Retinal pigment epithelial cell (primary cell): ENCODE measurements around the gene SMIM45.

Experiments used
- DNase-seq: peaks from one replicate; pipeline ENCODE4 v3.0.0-alpha.2; 2010; ENCODE audit warnings: low read depth
- H3K4me3 ChIP-seq: 2 replicates; pipeline ENCODE4 v1.5.1; 2011; ENCODE audit warnings: mild to moderate bottlenecking, low read length, control low read depth, moderate library complexity
- TF ChIP-seq, protein P1 (sequence below): conservative IDR thresholded peaks from 2 replicates; pipeline ENCODE4 v1.5.1; 2011; ENCODE audit warnings: low read depth, low read length, control low read depth, inconsistent platforms

Gene SMIM45

DNA sequence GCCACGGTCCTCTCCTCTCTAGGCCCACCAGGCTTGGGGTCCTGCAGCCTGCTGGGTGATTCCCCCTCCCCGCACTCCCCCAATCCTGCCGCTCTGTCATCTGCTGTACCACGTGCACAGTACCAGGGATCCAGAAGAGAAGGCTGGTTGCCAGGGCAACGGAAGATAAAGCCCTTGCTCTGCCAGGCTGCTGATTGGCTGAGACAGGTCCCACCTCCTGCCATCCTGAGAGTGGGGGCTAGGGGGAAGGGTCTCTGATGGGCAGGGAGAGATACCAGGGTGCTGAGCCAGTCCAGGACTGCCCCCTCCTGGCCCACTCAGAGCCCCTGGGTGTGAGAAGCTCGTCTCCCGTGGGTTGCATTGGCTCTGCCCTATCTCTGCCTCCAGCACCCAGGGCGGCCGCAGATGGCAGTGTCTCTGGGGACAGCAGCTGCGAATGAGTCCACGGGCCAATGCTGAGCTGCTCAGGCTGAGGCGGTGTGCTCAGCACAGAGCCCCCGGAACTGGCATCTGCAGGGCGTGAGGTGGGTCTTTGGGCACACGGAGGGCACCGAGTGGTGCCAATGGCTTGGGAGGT, at the start of gene SMIM45:
Gene SMIM45, plus strand, starts transcription at position 253 of the 577 bp plus-strand sequence.
- TF ChIP-seq, protein P1, sequence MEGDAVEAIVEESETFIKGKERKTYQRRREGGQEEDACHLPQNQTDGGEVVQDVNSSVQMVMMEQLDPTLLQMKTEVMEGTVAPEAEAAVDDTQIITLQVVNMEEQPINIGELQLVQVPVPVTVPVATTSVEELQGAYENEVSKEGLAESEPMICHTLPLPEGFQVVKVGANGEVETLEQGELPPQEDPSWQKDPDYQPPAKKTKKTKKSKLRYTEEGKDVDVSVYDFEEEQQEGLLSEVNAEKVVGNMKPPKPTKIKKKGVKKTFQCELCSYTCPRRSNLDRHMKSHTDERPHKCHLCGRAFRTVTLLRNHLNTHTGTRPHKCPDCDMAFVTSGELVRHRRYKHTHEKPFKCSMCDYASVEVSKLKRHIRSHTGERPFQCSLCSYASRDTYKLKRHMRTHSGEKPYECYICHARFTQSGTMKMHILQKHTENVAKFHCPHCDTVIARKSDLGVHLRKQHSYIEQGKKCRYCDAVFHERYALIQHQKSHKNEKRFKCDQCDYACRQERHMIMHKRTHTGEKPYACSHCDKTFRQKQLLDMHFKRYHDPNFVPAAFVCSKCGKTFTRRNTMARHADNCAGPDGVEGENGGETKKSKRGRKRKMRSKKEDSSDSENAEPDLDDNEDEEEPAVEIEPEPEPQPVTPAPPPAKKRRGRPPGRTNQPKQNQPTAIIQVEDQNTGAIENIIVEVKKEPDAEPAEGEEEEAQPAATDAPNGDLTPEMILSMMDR = peak; percentile 6
- DNase-seq = no peak
- H3K4me3 ChIP-seq = no peak within 1 kb of the TSS

DNA sequence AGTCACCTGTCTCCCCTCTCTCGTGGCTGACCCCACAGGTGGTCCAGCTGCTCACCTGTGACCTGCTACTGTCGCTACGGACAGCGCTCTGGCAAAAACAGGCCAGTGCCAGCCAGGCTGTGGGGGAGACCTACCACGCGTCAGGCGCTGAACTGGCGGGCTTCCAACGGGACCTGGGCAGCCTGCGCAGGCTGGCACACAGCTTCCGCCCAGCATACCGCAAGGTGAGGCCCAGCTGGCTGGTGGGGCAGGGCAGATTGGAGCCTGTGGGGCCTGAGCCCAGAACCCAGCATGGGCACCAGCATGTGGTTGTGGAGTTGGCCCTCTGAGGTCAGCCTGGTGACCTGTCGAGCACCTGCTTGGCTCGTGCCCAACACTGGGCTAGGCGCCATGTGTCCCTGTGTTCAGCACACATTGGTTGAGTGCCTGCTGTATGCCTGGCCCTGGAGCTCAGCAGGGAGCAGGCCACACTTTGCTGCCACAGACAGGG, 49.0 kb upstream of the SMIM45 start:
- TF ChIP-seq, protein P1 = no peak
- DNase-seq = no peak
- H3K4me3 ChIP-seq = no peak overlapping the region

DNA sequence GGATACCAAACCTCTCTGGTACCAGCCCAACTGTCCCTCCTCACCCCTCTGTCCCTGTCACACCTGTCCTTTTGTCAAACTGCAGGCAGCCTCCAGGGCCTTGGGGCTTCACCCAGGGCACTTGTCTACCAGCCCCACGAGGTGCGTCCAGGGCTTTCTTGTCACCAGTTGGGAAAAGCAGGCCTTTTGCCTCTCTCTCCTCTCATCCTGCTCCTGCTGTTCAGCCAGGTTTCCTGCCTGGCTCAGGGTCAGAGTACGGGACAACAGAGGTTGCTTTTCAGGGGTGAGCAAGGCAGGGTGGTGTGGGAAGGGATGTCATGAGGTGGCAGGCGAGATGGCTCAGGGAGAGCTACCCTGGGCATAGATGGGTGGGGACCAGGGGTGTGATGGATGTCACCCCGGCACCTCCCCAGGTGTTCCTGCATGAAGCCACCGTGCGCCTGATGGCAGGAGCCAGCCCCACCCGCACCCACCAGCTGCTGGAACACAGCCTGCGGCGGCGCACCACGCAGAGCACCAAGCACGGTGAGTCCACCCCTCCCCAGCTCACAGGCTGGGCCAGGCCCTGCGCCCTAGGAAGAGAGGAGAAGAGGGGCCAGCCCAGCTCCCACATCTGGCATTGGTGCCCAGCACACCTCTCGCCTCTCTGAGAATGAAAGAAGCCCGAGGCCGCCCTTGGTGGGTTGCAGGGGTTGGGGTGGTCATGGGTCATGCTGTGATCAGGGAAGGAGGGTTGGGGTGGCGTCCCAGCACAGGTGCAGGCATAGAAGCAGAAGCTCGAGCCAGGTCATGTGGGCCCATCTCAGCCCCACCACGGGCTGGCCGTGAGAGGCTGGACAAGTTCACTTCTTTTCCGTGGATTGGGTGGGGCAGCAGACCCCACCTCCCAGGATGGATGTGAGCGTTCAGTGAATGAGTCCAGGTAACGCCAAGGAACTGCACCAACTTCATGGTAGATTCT, 47.2 kb upstream of the SMIM45 start:
- no peak for DNase-seq
- no peak overlapping the region for H3K4me3 ChIP-seq
- TF ChIP-seq, protein P1 = no peak

DNA sequence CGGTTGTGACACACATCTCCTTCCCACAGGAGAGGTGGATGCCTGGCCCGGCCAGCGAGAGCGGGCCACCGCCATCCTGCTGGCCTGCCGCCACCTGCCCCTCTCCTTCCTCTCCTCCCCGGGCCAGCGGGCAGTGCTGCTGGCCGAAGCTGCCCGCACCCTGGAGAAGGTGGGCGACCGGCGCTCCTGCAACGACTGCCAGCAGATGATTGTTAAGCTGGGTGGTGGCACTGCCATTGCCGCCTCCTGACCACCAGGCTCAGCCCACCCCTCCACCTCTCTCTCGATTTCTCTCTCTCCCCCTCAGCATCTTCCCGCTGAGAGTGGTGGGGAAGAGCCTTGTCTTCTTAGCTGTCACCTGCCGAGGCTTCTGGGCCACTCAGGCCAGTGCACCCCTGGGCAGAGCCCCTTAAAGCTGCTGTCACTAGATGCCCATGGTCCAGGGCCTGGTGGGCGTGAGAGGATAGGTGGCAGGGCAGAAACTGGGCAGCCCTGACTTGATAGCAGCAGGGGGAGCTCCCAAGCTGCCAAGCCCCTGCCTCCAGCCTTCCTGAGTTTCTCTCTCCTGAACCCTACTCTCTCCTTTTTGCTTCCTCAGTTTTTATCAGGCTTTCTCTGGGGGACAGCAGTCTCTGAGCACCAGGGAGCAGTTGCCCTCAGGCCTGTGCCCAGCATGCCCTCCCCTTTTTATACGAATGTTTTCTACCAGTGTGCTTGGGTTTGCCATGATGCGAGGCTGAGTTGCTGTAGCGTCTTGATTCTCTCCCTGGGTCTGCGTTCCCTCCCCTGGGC, 46.3 kb upstream of the SMIM45 start:
- TF ChIP-seq, protein P1 = no peak
- H3K4me3 ChIP-seq = no peak overlapping the region
- no peak for DNase-seq

DNA sequence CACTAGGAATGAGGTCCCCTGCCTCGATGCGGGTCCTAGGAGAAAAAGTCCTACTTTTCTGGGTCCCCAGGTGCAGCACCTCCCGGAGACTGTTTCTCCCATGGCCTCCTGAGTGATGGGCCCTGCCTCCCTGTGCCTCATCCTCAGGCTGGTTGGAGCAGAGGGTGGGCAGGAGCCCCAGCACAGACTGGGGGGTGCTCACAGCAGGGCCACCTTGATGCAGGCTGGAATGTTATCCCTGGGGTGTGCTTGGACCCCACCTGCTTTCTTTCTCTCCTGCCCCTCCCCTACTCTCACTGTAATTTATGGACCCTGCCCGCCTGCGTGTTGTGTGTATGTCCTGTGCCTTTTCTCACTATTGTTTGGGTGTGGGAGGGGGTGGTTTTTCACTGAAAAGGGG, 45.1 kb upstream of the SMIM45 start:
- DNase-seq = no peak
- no peak overlapping the region for H3K4me3 ChIP-seq
- TF ChIP-seq, protein P1 = no peak

DNA sequence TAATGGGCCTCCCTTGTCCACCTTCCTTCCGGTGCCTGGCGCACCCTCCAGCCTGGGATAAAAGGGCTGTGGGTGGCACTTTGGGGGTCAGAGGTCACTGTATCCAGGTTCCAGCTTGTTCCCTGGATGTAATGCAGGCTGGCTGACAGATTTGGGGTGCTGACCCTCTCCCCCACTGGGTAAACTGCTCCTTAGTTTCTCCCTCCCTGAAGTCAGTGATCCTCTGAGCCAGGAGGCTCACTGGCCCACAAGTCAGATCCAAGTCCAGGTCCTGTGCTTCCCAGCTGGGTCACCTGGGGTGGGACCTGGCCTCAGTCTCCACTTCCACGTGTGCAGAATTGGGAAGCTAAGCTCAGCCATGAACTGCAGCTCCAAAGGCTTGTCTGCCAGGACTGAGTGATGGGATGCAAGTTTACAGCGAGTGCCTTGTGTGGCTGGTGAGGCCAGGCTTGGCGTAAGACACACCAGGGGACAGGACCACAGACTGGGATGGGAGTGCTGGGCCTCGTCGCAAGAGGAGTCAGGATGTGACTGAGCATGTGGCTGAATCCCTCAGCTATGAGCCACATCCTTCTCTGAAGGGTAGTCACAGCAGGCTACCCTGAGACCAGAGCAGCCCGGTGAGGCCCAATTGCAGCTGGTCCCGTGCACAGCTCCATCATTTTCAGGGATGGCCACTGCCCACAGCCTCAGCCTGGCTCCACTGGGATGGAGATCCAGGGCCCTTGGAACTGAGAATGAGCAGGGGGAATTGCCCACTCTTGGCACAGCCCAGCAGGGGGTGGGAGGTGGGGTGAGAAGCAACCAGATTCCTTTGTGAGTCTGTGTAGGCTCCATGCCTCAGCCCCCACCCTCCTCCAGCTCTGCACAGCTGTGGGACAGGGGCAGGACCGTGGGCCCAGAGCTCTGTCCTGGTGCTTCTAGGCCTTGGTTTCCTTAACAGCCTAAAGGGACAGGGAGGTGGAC, 44.2 kb upstream of the SMIM45 start:
- TF ChIP-seq, protein P1 = no peak
- no peak overlapping the region for H3K4me3 ChIP-seq
- DNase-seq = no peak
